Naive thymus-derived CD4-positive, alpha-beta T cell (primary cell): Measurements from ENCODE around the gene ORC1. TPM values are rescaled to one million over a fixed set of nuclear protein-coding genes. Genes with fewer than 3 reads are reported as not detected.

Experiments used
- ATAC-seq: fragments of 150-1000 bp; cut with Tn5 transposase; 2 replicates; pipeline ENCODE4 v1.10.0; 2021; ENCODE audit warnings: mild to moderate bottlenecking, moderate library complexity
- CTCF ChIA-PET: fragments of 350-600 bp; sonication (Branson Sonifier 250); formaldehyde crosslinking; loops from one replicate; lab custom pipeline; 2021; ENCODE audit warnings: antibody characterized with exemption; lab: Charles Lee
- POLR2A ChIA-PET: fragments of 350-600 bp; sonication (Branson Sonifier 250); formaldehyde crosslinking; loops from one replicate; lab custom pipeline; 2021; ENCODE audit warnings: antibody characterized with exemption, inconsistent platforms; lab: Charles Lee
- DNase-seq, 9 donors: peaks; one replicate each; pipeline versions ENCODE4 v3.0.0 to v3.0.0-alpha.2; 2020 to 2022; ENCODE audit warnings: mixed read lengths in 1 of 9
- H3K27ac ChIP-seq: one replicate; pipeline ENCODE4 v1.7.0; 2013; ENCODE audit warnings: mild to moderate bottlenecking, low read depth, low read length, moderate library complexity
- H3K27me3 ChIP-seq, 2 donors: one replicate each; pipeline ENCODE4 v1.7.0; 2013; ENCODE audit warnings: low read length in 2 of 2, mild to moderate bottlenecking in 2 of 2, moderate library complexity in 2 of 2; ENCODE audit not compliant: control insufficient read depth in 2 of 2, insufficient read depth in 2 of 2
- H3K36me3 ChIP-seq, 3 experiments: 1 replicate in 2 of 3; 2 replicates in 1 of 3; pipeline ENCODE4 v1.7.0; 2013; ENCODE audit warnings: low read length in 3 of 3, mild to moderate bottlenecking in 3 of 3, moderate library complexity in 1 of 3; ENCODE audit not compliant: insufficient read depth in 3 of 3, control insufficient read depth in 2 of 3
- H3K4me1 ChIP-seq, 2 donors: one replicate each; pipeline ENCODE4 v1.7.0; 2013; ENCODE audit warnings: low read length in 2 of 2, mild to moderate bottlenecking in 2 of 2, moderate library complexity in 1 of 2; ENCODE audit not compliant: control insufficient read depth in 2 of 2, insufficient read depth in 2 of 2
- H3K4me3 ChIP-seq: 2 replicates; pipeline ENCODE4 v1.7.0; 2013; ENCODE audit warnings: mild to moderate bottlenecking, low read length
- H3K9me3 ChIP-seq, 3 experiments: 1 replicate in 2 of 3; 2 replicates in 1 of 3; pipeline ENCODE4 v1.7.0; 2013; ENCODE audit warnings: low read length in 3 of 3; ENCODE audit not compliant: control insufficient read depth in 2 of 3
- H3K27ac Mint-ChIP-seq, 9 donors: one replicate each; pipeline ENCODE4 v1.8.0; 2020 to 2022; ENCODE audit warnings: mixed read lengths in 9 of 9, mild to moderate bottlenecking in 8 of 9, moderate library complexity in 5 of 9, inconsistent platforms in 2 of 9
- H3K27me3 Mint-ChIP-seq, 5 donors: one replicate each; pipeline ENCODE4 v1.8.0; 2021 to 2022; ENCODE audit warnings: mixed read lengths in 5 of 5, mild to moderate bottlenecking in 1 of 5
- H3K36me3 Mint-ChIP-seq, 5 donors: one replicate each; pipeline ENCODE4 v1.8.0; 2020 to 2022; ENCODE audit warnings: mixed read lengths in 5 of 5, mild to moderate bottlenecking in 3 of 5, inconsistent platforms in 1 of 5
- H3K4me1 Mint-ChIP-seq, 7 donors: one replicate each; pipeline ENCODE4 v1.8.0; 2020 to 2022; ENCODE audit warnings: mixed read lengths in 7 of 7, mild to moderate bottlenecking in 3 of 7, inconsistent platforms in 1 of 7
- H3K4me3 Mint-ChIP-seq, 10 donors: one replicate each; pipeline ENCODE4 v1.8.0; 2020 to 2022; ENCODE audit warnings: mild to moderate bottlenecking in 10 of 10, mixed read lengths in 10 of 10, moderate library complexity in 6 of 10, inconsistent platforms in 2 of 10
- H3K9me3 Mint-ChIP-seq, 11 donors: one replicate each; pipeline ENCODE4 v1.8.0; 2020 to 2022; ENCODE audit warnings: mixed read lengths in 11 of 11, mild to moderate bottlenecking in 4 of 11, inconsistent platforms in 1 of 11, moderate library complexity in 1 of 11
- intact Hi-C, 2 donors: fragments of 100-400 bp; cut with micrococcal nuclease; formaldehyde crosslinking; loops; one replicate each; pipeline ENCODE4 v1.15.1; 2023
- polyA plus RNA-seq, 2 donors: library from polyadenylated mRNA; unstranded; fragments of 300-500 nt; fragmentation: Illumina TruSeq; gene quantifications; one replicate each; pipeline ENCODE4 v1.2.3, GENCODE V29; 2021
- total RNA-seq, 6 experiments: library from RNA in 5 of 6; stranded (reverse) in 5 of 6; gene quantifications; 1 replicate in 5 of 6; 2 replicates in 1 of 6; pipeline ENCODE4 v1.2.3 and lab custom pipeline; 2021 to 2026

The ORC1 gene
- total and polyA plus RNA-seq, 7 experiments from 2014 or later = 0.74 to 25.2 (median 1.2) TPM; not detected in 1

DNA sequence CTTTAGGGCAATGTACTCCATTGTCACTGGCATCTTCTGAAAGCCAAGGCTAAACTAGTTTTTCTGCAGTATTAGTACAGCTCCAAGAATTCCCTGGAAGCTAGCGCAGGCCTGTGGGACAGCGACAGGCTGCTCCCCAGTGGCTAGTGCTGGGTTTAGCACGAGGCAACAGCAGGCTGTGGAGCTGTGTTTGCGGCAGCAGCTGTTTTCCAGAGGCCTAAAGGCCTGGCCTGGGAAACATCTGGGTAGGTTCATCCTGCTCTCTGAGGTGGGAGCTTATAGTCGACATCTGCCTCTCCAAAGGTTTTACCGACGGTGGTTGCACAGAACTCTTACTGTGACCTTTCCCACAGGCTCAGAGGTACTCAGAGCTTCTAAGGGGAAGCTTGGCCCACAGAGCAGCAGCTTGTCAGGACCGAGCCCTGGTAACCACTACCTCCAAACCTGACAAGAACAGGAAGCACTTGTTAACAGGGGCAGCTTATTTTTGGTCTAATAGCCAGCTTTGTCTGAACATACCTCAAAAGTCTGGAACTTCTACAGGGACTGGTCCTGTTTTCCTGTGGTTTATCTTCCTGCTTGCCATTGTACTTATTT, 55.4 kb downstream of the ORC1 start:
- Mint-ChIP-seq H3K4me3 (no peak overlapping the region), H3K27ac (peak overlapping the region in 8 of 9 donors; percentile 50 to 92 (median 72)), H3K9me3 (no peaks in the 10 kb centered on the region), H3K36me3 (peaks cover 6 to 18% (median 9%) of the 10 kb centered on the region in 5 donors), H3K4me1 (peaks cover 0 to 14% (median 9%) of the 10 kb centered on the region in 7 donors), H3K27me3 (no peaks in the 10 kb centered on the region)
- no peak overlapping the region for H3K4me3 ChIP-seq
- no peaks in the 10 kb centered on the region for H3K9me3 ChIP-seq
- intact Hi-C loops = no loop called here
- peaks cover 0 to 14% (median 4%) of the 10 kb centered on the region in 3 experiments for H3K36me3 ChIP-seq
- H3K27ac ChIP-seq = peak overlapping the region; percentile 43
- DNase-seq (no peak), ATAC-seq (no peak)
- ChIA-PET POLR2A (interaction anchor here (1.0 to 1.3 kb wide), 2 partner anchors 16 to 76 kb away, joined by 3 to 7 read pairs; no protein-coding TSS in a partner anchor), CTCF (interaction anchor here (1.0 to 1.5 kb wide), 3 partner anchors 16 to 19 kb away, joined by 3 to 6 read pairs (median 3); partner anchors contain the start of gene CC2D1B)
- no peaks in the 10 kb centered on the region for H3K4me1 ChIP-seq
- H3K27me3 ChIP-seq = no peaks in the 10 kb centered on the region

DNA sequence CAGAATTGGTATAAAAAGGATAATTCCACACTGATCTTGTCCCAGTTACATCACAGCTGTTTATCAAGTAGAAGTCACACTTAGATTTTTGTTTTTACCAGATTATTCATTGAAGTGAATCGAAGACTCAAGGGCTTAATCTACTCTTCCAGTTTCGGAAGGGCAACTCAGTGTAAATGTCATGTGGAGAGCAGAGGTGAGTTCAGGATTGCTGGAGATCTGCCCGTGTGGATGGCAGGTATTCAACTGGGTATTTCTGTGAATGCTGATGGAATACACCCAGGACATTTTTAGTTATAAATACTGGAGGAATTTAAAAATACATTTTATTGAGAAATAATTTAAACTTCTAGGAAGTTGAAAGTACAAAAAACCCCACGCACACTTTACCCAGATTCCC, 57.6 kb downstream of the ORC1 start:
- H3K4me3 Mint-ChIP-seq = no peak overlapping the region
- H3K27me3 ChIP-seq = no peaks in the 10 kb centered on the region
- ATAC-seq (no peak), DNase-seq (no peak)
- H3K4me1 Mint-ChIP-seq = peaks cover 0 to 14% (median 9%) of the 10 kb centered on the region in 7 donors
- H3K9me3 ChIP-seq = no peaks in the 10 kb centered on the region
- H3K4me3 ChIP-seq = no peak overlapping the region
- H3K36me3 Mint-ChIP-seq = peaks cover 0 to 6% (median 3%) of the 10 kb centered on the region in 5 donors
- H3K9me3 Mint-ChIP-seq = no peaks in the 10 kb centered on the region
- no peaks in the 10 kb centered on the region for H3K4me1 ChIP-seq
- H3K27me3 Mint-ChIP-seq = no peaks in the 10 kb centered on the region
- peaks cover 0 to 4% (median 0%) of the 10 kb centered on the region in 3 experiments for H3K36me3 ChIP-seq
- POLR2A ChIA-PET = interaction anchor here (1.1 kb wide), 1 partner anchor 328 kb away, joined by 3 read pairs; no protein-coding TSS in a partner anchor
- intact Hi-C loops = no loop called here
- CTCF ChIA-PET = no interaction called here
- no peak overlapping the region for H3K27ac ChIP-seq
- H3K27ac Mint-ChIP-seq = peak overlapping the region in 5 of 9 donors; percentile 3 to 83 (median 43)

DNA sequence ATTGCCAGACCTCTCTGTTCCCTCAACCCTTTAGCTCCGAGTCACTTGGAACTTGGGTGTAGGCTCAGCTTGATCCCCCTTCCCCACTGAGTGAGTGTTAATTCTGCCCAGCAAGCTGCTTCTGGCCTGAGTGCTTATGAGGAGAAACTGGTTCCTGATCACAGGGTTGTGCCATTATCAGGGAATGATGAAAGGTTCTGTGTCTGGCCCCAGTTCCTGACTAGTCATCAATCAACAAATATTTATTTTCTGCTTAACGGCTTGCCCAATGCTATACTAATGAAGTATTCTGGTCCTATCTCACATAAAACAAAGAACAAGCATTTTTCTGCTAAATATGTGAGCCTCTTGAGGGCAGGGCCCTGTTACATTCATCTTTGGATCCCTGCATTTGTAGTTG, 59.0 kb downstream of the ORC1 start:
- peaks cover 0 to 14% (median 9%) of the 10 kb centered on the region in 7 donors for H3K4me1 Mint-ChIP-seq
- H3K27ac Mint-ChIP-seq = peak overlapping the region in 4 of 9 donors; percentile 23 to 51 (median 47)
- H3K27me3 ChIP-seq = no peaks in the 10 kb centered on the region
- H3K27me3 Mint-ChIP-seq = no peaks in the 10 kb centered on the region
- intact Hi-C loops = no loop called here
- no peaks in the 10 kb centered on the region for H3K4me1 ChIP-seq
- H3K4me3 Mint-ChIP-seq = no peak overlapping the region
- H3K36me3 Mint-ChIP-seq = peaks cover 0 to 6% (median 3%) of the 10 kb centered on the region in 5 donors
- H3K9me3 ChIP-seq = no peaks in the 10 kb centered on the region
- H3K36me3 ChIP-seq = no peaks in the 10 kb centered on the region
- ChIA-PET POLR2A (interaction anchor here (0.8 kb wide), 1 partner anchor 21 kb away, joined by 5 read pairs; the partner anchor contains the start of gene CC2D1B), CTCF (interaction anchor here (0.6 to 0.7 kb wide), 2 partner anchors 11 to 359 kb away, joined by 4 read pairs; no protein-coding TSS in a partner anchor)
- H3K4me3 ChIP-seq = no peak overlapping the region
- H3K27ac ChIP-seq = no peak overlapping the region
- H3K9me3 Mint-ChIP-seq = no peaks in the 10 kb centered on the region
- no peak for ATAC-seq
- DNase-seq = no peak

DNA sequence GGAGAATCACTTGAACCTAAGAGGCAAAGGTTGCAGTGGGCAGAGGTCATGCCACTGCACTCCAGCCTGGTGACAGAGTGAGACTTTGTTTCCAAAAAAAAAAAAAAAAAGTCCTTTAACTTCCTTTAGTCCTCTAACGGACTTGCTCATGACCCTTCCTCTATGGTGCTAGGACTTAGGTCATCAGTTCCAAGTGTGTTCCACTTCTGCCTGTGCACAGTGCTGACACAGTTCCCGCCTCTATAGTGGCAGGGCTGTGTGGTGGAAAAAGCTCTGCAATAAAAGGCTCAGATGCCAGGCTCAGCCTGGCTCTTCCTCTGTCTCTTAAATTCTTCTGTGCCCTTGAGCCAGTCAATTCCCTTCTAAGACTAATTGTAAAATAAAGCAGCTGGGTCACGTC, 60.2 kb downstream of the ORC1 start:
- H3K9me3 ChIP-seq = no peaks in the 10 kb centered on the region
- H3K4me1 ChIP-seq = no peaks in the 10 kb centered on the region
- peak overlapping the region in 3 of 9 donors; percentile 17 to 51 (median 21) for H3K27ac Mint-ChIP-seq
- no peak overlapping the region for H3K4me3 ChIP-seq
- ChIA-PET POLR2A (interaction anchor here (0.7 kb wide), 1 partner anchor 344 kb away, joined by 4 read pairs; no protein-coding TSS in a partner anchor), CTCF (no interaction called here)
- H3K4me3 Mint-ChIP-seq = no peak overlapping the region
- intact Hi-C loops = no loop called here
- no peaks in the 10 kb centered on the region for H3K36me3 ChIP-seq
- peaks cover 0 to 14% (median 9%) of the 10 kb centered on the region in 7 donors for H3K4me1 Mint-ChIP-seq
- H3K27me3 Mint-ChIP-seq = no peaks in the 10 kb centered on the region
- H3K27ac ChIP-seq = no peak overlapping the region
- DNase-seq (no peak), ATAC-seq (no peak)
- H3K36me3 Mint-ChIP-seq = peaks cover 0 to 6% (median 3%) of the 10 kb centered on the region in 5 donors
- no peaks in the 10 kb centered on the region for H3K9me3 Mint-ChIP-seq
- no peaks in the 10 kb centered on the region for H3K27me3 ChIP-seq

DNA sequence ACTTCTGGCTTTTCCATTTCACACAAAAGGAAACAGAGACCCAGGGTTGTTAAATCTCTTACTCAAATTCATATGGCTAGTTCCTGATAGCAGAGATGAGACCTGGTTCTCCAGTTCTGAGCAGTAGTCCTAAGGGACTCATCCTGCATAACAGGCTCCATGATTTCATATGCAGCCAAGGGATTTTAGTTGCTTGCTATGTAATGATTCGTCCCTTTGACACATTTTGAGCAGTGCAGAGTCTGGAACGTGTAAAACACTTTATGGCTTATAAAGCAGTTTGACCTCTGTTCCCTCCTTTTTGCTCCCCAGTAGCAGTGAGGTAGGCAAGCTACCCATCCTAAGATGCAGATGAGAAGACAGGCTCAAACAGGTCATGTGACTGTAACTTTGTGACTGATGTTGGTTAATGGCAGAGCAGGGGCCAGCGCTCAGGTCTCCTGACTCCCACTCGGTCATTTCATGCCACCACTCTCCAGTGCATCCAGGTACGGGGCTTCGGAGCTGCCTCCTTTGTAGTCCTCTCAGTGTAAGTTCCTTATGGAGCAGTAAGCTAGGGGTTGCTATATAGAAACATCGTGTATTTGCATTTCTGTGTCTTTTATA, 62.5 kb downstream of the ORC1 start:
- intact Hi-C loops = no loop called here
- no peak for ATAC-seq
- Mint-ChIP-seq H3K27me3 (no peaks in the 10 kb centered on the region), H3K4me1 (no peaks in the 10 kb centered on the region), H3K36me3 (peaks cover 0 to 21% (median 14%) of the 10 kb centered on the region in 5 donors), H3K4me3 (no peak overlapping the region), H3K9me3 (no peaks in the 10 kb centered on the region), H3K27ac (no peak overlapping the region)
- H3K4me1 ChIP-seq = no peaks in the 10 kb centered on the region
- H3K27ac ChIP-seq = no peak overlapping the region
- H3K36me3 ChIP-seq = no peaks in the 10 kb centered on the region
- H3K4me3 ChIP-seq = no peak overlapping the region
- POLR2A ChIA-PET = interaction anchor here (0.7 kb wide), 1 partner anchor 14 kb away, joined by 5 read pairs; no protein-coding TSS in a partner anchor
- DNase-seq = no peak
- no peaks in the 10 kb centered on the region for H3K9me3 ChIP-seq
- CTCF ChIA-PET = no interaction called here
- no peaks in the 10 kb centered on the region for H3K27me3 ChIP-seq

DNA sequence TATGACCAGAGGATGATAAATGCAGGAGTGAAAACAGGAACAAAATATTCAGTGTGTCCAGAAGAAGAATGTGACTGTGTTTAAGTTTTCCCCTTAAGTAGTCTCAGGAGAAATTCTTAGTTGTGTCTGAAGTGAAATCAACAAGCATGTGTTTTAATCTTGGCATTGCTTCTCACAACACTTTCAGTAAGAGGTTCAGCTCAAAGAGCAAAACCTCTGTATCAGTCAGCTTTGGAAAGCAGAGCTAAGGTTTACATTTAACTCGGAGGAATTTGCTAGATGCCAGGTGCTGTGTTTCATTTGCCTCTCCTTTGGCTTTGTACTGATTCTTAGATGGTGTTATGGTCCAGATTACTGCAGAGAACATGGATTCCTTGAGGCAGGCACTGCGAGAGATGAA, 66.8 kb downstream of the ORC1 start:
- intact Hi-C loops = no loop called here
- Histone ChIP-seq H3K27ac (no peak overlapping the region), H3K9me3 (no peaks in the 10 kb centered on the region), H3K27me3 (no peaks in the 10 kb centered on the region), H3K4me3 (no peak overlapping the region), H3K4me1 (no peaks in the 10 kb centered on the region), H3K36me3 (no peaks in the 10 kb centered on the region)
- Mint-ChIP-seq H3K4me1 (no peaks in the 10 kb centered on the region), H3K36me3 (peaks cover 2 to 31% (median 16%) of the 10 kb centered on the region in 5 donors), H3K27ac (no peak overlapping the region), H3K27me3 (no peaks in the 10 kb centered on the region), H3K4me3 (no peak overlapping the region), H3K9me3 (peaks cover 0 to 2% (median 0%) of the 10 kb centered on the region in 11 donors)
- ATAC-seq = no peak
- CTCF ChIA-PET = no interaction called here
- no peak for DNase-seq
- POLR2A ChIA-PET = no interaction called here
